SK-N-SH treated with all-trans-retinoic acid at 6 μM for 48 hours (cell line): ENCODE data around the gene ANK2.
A peak's percentile ranks its signal among the peaks of the same experiment; 100 is the strongest.

ENCODE experiments used
- ATAC-seq: fragments of 200-7000 bp; cut with Tn5 transposase; 3 replicates; pipeline ENCODE4 v1.9.1; 2020; ENCODE audit warnings: mild to moderate bottlenecking, moderate library complexity
- ARNTL ChIP-seq: fragments of 450-650 bp; formaldehyde crosslinking; IDR thresholded peaks from 2 replicates; pipeline ENCODE4 v1.5.0; 2020; ENCODE audit warnings: low read depth, mild to moderate bottlenecking, moderate library complexity, borderline replicate concordance
- BACH2 ChIP-seq: fragments of 250-450 bp; sonication (Bioruptor Pico); IDR thresholded peaks from 2 replicates; pipeline ENCODE4 v1.9.0; 2021; ENCODE audit warnings: mild to moderate bottlenecking, borderline replicate concordance
- CREB5 ChIP-seq: fragments of 250-450 bp; sonication (Bioruptor Pico); IDR thresholded peaks from 2 replicates; pipeline ENCODE4 v1.5.1; 2020; ENCODE audit warnings: low read depth, mild to moderate bottlenecking, moderate library complexity
- CSDC2 ChIP-seq: fragments of 250-450 bp; sonication (Bioruptor Pico); IDR thresholded peaks from 2 replicates; pipeline ENCODE4 v1.5.0; 2020; ENCODE audit warnings: mild to moderate bottlenecking, moderate library complexity
- ESRRG ChIP-seq: fragments of 250-450 bp; sonication (Bioruptor Pico); IDR thresholded peaks from 2 replicates; pipeline ENCODE4 v1.6.1; 2021; ENCODE audit warnings: mild to moderate bottlenecking
- GLIS3 ChIP-seq: fragments of 250-450 bp; sonication (Bioruptor Pico); IDR thresholded peaks from 2 replicates; pipeline ENCODE4 v1.5.0; 2020; ENCODE audit warnings: mild to moderate bottlenecking, moderate library complexity
- ISL1 ChIP-seq: fragments of 250-450 bp; sonication (Bioruptor Pico); IDR thresholded peaks from 2 replicates; pipeline ENCODE4 v2.1.2; 2022; ENCODE audit warnings: mild to moderate bottlenecking, moderate library complexity
- OSR1 ChIP-seq: fragments of 250-450 bp; sonication (Bioruptor Pico); IDR thresholded peaks from 2 replicates; pipeline ENCODE4 v1.8.0; 2022; ENCODE audit warnings: moderate library complexity, mild to moderate bottlenecking, inconsistent platforms
- PATZ1 ChIP-seq: fragments of 250-450 bp; sonication (Bioruptor Pico); IDR thresholded peaks from 2 replicates; pipeline ENCODE4 v1.8.0; 2020; ENCODE audit warnings: mild to moderate bottlenecking, moderate library complexity, borderline replicate concordance
- POU6F1 ChIP-seq: fragments of 250-450 bp; sonication (Bioruptor Pico); IDR thresholded peaks from 2 replicates; pipeline ENCODE4 v1.8.0; 2021; ENCODE audit warnings: low read depth, mild to moderate bottlenecking, moderate library complexity, borderline replicate concordance
- PPARA ChIP-seq: fragments of 250-450 bp; sonication (Bioruptor Pico); IDR thresholded peaks from 2 replicates; pipeline ENCODE4 v1.5.0; 2020; ENCODE audit warnings: mild to moderate bottlenecking, borderline replicate concordance
- RARB ChIP-seq: fragments of 250-450 bp; sonication (Bioruptor Pico); IDR thresholded peaks from 2 replicates; pipeline ENCODE4 v1.8.0; 2021; ENCODE audit warnings: mild to moderate bottlenecking, moderate library complexity
- SNAI2 ChIP-seq: fragments of 250-450 bp; sonication (Bioruptor Pico); IDR thresholded peaks from 2 replicates; pipeline ENCODE4 v1.5.0; 2020; ENCODE audit warnings: mild to moderate bottlenecking, moderate library complexity
- TCF4 ChIP-seq: fragments of 250-450 bp; sonication (Bioruptor Pico); IDR thresholded peaks from 2 replicates; pipeline ENCODE4 v1.8.0; 2021; ENCODE audit warnings: mild to moderate bottlenecking, moderate library complexity, borderline replicate concordance
- TOX ChIP-seq: fragments of 250-450 bp; sonication (Bioruptor Pico); IDR thresholded peaks from 2 replicates; pipeline ENCODE4 v1.8.0; 2021; ENCODE audit warnings: mild to moderate bottlenecking, moderate library complexity, borderline replicate concordance
- TSHZ2 ChIP-seq: fragments of 250-450 bp; sonication (Bioruptor Pico); IDR thresholded peaks from 2 replicates; pipeline ENCODE4 v1.5.0; 2020; ENCODE audit warnings: mild to moderate bottlenecking, moderate library complexity
- ZC3H10 ChIP-seq: fragments of 250-450 bp; sonication (Bioruptor Pico); IDR thresholded peaks from 2 replicates; pipeline ENCODE4 v1.5.1; 2021; ENCODE audit warnings: mild to moderate bottlenecking, moderate library complexity
- ZFP3 ChIP-seq: fragments of 250-450 bp; sonication (Bioruptor Pico); IDR thresholded peaks from 2 replicates; pipeline ENCODE4 v1.5.0; 2020; ENCODE audit warnings: mild to moderate bottlenecking, moderate library complexity
- ZFP30 ChIP-seq: fragments of 450-650 bp; formaldehyde crosslinking; IDR thresholded peaks from 2 replicates; pipeline ENCODE4 v1.5.0; 2022; ENCODE audit warnings: mild to moderate bottlenecking, moderate library complexity
- ZNF565 ChIP-seq: fragments of 450-650 bp; formaldehyde crosslinking; conservative IDR thresholded peaks from 2 replicates; pipeline ENCODE4 v1.5.0; 2020; ENCODE audit warnings: low read depth, mild to moderate bottlenecking, moderate library complexity
- ZNF70 ChIP-seq: fragments of 450-650 bp; formaldehyde crosslinking; IDR thresholded peaks from 2 replicates; pipeline ENCODE4 v1.5.0; 2020; ENCODE audit warnings: mild to moderate bottlenecking, moderate library complexity
- TF ChIP-seq, protein P1 (sequence below): fragments of 250-450 bp; sonication (Bioruptor Pico); IDR thresholded peaks from 2 replicates; pipeline ENCODE4 v1.5.1; 2021; ENCODE audit warnings: mild to moderate bottlenecking, moderate library complexity

ANK2 gene

GRCh38 chr4:113009461-113009860, 40.0 kb upstream of the ANK2 start:
- no peak for ATAC-seq
- no peak for TF ChIP-seq ZNF565 (CRISPR knock-in tag)
- TF ChIP-seq POU6F1 (CRISPR knock-in tag) = no peak
- no peak for TF ChIP-seq ESRRG (CRISPR knock-in tag)
- TF ChIP-seq BACH2 (CRISPR knock-in tag) = no peak

GRCh38 chr4:113012122-113012725, 37.2 kb upstream of the ANK2 start:
- no peak for ATAC-seq
- TF ChIP-seq ARNTL (CRISPR knock-in tag) (no peak), SNAI2 (no peak), OSR1 (no peak), GLIS3 (CRISPR knock-in tag) (0 out of 2 replicates have a peak, but pooled peaks have one; percentile 8), TCF4 (CRISPR knock-in tag) (peak; percentile 70), ZFP3 (CRISPR knock-in tag) (0 out of 2 replicates have a peak, but pooled peaks have one; percentile 33), RARB (CRISPR knock-in tag) (no peak), ZNF70 (CRISPR knock-in tag) (no peak), ESRRG (CRISPR knock-in tag) (0 out of 2 replicates have a peak, but pooled peaks have one; percentile 25), TSHZ2 (CRISPR knock-in tag) (peak; percentile 83; the same call in 1 of the 2 replicates), BACH2 (CRISPR knock-in tag) (no peak), ZNF565 (CRISPR knock-in tag) (no peak), TOX (no peak), ISL1 (CRISPR knock-in tag) (peak; percentile 64)

GRCh38 chr4:113012786-113013185, 36.7 kb upstream of the ANK2 start:
- TF ChIP-seq ARNTL (CRISPR knock-in tag) (no peak), ZNF565 (CRISPR knock-in tag) (no peak), ZC3H10 (CRISPR knock-in tag) (no peak), ESRRG (CRISPR knock-in tag) (no peak), PATZ1 (CRISPR knock-in tag) (no peak), GLIS3 (CRISPR knock-in tag) (no peak), ZFP3 (CRISPR knock-in tag) (no peak), BACH2 (CRISPR knock-in tag) (no peak), TOX (no peak), ZFP30 (CRISPR knock-in tag) (no peak), CSDC2 (CRISPR knock-in tag) (no peak), PPARA (CRISPR knock-in tag) (no peak), CREB5 (CRISPR knock-in tag) (no peak)
- TF ChIP-seq, protein P1, sequence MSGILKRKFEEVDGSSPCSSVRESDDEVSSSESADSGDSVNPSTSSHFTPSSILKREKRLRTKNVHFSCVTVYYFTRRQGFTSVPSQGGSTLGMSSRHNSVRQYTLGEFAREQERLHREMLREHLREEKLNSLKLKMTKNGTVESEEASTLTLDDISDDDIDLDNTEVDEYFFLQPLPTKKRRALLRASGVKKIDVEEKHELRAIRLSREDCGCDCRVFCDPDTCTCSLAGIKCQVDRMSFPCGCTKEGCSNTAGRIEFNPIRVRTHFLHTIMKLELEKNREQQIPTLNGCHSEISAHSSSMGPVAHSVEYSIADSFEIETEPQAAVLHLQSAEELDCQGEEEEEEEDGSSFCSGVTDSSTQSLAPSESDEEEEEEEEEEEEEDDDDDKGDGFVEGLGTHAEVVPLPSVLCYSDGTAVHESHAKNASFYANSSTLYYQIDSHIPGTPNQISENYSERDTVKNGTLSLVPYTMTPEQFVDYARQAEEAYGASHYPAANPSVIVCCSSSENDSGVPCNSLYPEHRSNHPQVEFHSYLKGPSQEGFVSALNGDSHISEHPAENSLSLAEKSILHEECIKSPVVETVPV = no peak
- no peak for ATAC-seq
